Measurements from ENCODE around the gene CMSS1.

CMSS1 gene

DNA sequence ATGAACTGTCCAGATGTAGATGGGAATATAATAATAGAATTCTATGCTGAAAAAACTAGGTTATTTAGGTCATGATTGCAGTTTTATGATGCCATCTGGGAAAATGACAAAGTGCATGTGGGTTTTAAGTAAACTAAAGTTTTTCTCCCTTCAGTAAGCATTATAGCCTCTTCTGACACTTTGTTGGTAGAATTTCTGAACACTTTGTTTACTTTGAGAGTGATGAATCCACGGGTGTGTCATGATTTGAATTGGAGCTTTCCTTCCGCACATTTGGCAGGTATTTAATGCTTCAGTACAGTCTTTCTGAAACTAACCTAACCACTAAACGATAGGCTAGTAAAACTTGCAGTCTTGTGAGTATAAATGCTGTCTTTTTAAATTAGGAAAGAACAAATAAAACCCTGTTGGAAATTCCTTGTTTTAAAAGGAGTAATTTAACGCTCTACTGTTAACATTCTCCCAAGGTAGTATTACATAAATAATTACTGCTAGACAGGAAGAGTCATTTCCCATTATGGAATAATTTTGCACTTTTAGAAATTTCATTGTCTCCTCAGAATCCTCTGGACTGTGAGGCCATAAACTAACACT, 289.7 kb downstream of the CMSS1 start:
- peak; percentile 4 for DNase-seq (ENCODE audit: low spot score)

GRCh38 chr3:100108464-100109079, 290.9 kb downstream of the CMSS1 start:
- DNase-seq (ENCODE audit: low spot score): no peak

GRCh38 chr3:100110162-100110561, 292.5 kb downstream of the CMSS1 start:
- no peak for DNase-seq (ENCODE audit: low spot score)

GRCh38 chr3:100111728-100112127, 294.1 kb downstream of the CMSS1 start:
- DNase-seq (ENCODE audit: low spot score): no peak

DNA sequence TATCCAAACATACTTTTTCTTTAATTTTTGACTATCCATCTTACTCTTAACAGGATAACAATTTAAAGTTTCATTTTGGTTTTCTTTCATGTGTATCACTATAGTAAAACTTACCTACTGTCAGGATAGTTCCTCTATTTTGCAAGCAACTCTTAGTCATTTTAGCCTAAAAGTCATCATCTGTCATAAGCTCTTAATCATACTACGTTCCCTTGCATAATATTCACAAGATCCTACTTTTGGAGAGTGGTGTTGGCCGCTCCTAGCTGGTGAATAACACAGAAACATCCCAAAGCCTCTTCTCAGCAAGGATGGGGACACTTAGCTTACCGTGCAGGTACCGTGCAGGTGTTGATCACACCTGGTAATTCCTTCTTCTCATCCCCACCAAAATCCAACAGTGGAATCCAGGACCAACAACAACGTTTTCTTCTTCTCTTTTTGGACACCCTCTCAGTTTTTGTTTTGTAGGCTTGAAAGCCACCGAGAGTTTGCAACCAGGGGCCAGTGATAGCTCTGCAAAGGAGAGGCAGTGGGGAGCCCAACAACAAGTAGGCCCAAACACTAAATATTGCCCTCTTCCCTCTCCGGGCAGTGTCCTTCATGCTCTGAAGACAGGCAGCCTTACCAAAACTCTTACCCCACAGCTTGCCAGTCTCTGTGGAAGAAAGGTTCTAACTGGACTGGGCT, 296.2 kb downstream of the CMSS1 start:
- DNase-seq (ENCODE audit: low spot score): no peak

- no peak for DNase-seq (ENCODE audit: low spot score)
Measured at GRCh38 chr3:100114413-100115030, 296.9 kb downstream of the CMSS1 start, which contains the start of gene FILIP1L. Gene FILIP1L (minus strand): TSS chr3:100114501.

DNA sequence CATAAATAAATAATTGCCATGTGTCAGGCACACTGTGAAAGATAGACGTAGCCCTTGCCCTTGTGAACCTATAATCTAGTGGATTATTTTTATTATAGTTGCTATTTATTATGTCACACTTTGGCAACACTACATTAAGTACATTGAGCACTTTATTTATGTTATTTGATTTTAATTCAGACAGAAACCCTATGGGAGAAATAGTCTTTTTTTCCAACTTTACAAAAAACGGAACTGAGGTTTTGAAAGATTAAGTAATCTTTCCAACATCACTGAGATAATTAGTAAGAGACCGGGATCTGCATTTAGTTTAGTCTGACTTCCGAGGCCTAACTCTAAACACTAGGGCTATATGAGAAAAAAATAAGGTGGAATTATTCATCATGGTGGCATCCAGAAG, 299.4 kb downstream of the CMSS1 start:
- no peak for DNase-seq (ENCODE audit: low spot score)

DNA sequence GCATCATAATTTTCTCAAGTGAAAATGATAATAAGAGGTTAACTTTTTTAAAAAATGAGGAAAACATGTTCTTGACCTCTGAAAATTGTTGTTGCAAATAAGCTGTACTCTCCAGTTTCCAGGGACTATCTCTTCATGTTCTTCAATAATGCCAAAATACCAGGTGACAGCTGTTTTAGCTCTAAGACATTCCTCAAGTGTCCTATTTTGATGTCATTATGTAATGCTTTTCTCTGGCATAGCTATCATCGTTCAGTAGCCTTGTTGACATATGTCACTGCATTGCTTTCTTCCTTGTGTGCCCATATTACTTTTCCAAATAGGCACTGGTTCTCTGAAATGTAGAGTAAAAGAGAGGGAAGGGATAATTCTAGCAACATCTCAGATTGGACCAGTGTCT, 302.4 kb downstream of the CMSS1 start:
- DNase-seq (ENCODE audit: low spot score): no peak

GRCh38 chr3:100120693-100121092, 303.0 kb downstream of the CMSS1 start:
- no peak for DNase-seq (ENCODE audit: low spot score)

DNA sequence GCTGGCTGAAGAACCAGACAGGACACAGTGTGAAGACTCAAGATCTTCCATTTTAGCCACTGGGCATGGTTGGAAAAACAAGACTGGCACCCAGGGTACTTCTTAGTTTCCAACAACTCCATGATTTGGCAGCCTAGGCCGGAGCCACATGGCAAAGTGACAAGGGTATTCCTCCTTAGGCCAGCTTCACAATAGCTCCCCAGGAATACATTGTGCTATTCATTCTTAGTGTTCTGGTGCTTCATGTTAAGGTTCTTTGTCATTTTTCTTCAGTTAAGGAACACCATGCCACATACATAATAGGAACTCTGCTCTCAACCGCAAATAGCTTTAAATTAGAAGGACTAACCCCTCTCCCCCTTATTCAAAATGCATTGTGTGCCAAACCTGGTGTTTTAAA, 304.7 kb downstream of the CMSS1 start:
- DNase-seq (ENCODE audit: low spot score): no peak

DNA sequence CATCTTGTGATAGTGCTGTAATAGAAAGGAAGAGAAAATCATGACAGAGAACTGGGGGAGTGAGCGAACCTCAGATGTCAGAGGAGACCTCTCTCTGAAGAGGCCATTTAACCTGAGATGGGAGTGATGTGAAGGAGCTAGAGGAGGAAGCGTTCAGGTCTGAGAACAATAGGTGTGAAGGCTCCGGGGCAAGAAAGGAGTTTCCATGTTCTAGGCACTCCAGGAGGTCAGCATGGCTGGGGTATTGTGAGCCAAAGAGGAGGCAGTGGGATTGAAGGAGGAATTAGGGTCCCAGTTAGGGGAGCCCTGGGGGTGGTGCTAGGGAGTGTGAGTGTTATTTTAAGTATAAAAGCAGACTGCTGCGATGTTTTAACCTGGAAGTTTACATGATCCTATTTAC, 305.4 kb downstream of the CMSS1 start:
- no peak for DNase-seq (ENCODE audit: low spot score)

DNA sequence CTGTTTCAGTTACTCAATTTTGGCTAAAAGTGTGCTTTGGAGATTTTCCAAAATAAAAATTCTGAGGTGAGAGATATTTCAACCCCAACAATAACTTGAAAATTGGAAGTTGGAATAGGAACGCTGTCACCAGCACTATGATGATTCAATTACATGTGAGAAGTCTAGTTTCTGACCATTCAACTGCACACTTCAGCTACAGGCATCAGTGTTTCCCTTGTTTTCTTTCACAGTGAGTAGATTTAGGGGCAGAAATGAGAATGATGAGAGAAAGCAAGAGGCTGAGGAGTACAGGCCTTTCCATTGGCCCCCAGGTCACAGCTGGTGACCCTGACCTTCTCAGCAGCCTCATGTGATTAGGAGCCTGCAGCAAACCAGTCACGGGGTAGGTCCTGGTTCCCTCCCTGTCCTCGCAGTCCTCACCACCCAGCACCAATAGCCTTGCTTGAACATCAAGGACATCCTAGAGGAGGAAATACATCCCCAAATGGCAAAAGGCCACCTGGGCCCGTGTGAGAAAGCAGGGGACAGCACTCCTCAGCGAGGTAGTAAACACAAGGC, 306.6 kb downstream of the CMSS1 start:
- DNase-seq (ENCODE audit: low spot score): no peak

- DNase-seq (ENCODE audit: low spot score): no peak
Measured at GRCh38 chr3:100125161-100125938, 307.7 kb downstream of the CMSS1 start.

DNA sequence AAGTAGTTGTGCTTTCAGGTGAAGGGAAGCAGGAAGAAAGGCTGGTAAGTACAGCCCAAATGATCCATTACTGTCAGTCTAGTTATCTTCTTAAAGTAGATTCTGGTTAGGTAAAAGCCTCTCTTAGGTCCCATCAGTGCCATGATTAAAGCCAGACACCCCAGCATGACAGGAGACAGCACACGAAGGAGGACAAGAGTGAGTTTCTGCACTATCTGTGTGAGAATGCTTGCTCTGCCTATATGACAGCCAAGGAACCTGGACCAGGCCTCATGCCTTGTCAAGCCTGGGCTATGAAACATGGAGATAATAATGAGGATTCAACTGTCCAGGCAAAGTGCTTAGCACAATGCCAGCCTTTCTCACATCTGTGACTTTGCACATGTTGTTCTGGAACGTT, 310.1 kb downstream of the CMSS1 start:
- DNase-seq (ENCODE audit: low spot score): no peak

DNA sequence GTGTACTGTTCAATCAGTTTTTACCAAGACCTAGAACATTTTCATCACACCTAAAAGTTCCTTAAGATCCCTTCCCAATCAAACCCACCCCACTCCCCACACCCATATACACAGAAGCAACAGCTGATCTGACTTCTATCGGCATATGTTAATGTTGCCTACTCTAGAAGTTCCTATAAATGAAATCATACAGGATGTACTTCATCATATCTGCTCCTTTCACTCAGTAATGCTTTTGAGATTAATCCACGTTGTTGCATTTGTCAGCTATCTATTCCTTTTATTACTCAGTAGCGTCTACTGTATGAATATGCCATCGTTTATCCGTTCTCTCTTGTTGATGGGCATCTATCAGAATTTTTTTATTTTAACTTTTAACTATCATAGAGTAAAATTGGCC, 310.9 kb downstream of the CMSS1 start:
- no peak for DNase-seq (ENCODE audit: low spot score)

DNA sequence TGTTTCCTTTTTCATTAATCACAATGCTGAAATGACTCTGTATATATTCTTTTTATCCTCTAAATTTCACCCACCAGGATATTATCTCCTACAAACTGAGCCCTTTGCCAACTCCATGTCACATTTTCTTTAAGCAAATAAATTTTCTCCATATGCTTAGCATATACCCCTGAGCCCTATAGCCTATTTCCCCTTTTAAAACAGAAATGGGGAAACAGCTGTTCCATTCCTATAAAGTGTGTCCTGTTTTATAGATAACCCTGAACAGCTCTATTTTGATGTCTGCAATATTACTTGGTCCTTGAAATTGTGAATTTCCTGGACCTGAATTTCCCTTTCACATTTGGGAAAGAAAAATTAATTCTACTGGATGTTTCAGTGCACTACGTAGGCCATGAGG, 312.3 kb downstream of the CMSS1 start:
- no peak for DNase-seq (ENCODE audit: low spot score)

DNA sequence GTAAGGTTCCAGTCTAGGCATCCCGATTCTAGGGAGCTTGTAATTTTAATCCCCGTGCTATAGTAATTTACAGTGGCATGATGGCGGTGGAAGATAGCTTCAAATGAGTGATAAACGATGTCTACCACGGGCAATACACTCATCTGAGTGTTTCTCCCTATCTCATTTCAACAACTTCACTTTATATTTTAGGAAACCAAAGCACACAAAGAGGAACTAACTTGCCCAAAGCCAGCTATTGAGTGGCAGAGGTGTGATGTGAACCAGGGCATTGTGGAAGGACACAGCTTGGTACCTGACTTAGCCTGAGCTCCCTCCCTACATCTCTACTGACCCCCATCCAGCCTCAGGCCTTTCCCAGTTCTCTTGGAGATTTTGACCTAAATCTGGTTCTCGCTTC, 313.6 kb downstream of the CMSS1 start:
- DNase-seq (ENCODE audit: low spot score): no peak

- no peak for DNase-seq (ENCODE audit: low spot score)
Measured at GRCh38 chr3:100136921-100137320, 319.3 kb downstream of the CMSS1 start.

DNA sequence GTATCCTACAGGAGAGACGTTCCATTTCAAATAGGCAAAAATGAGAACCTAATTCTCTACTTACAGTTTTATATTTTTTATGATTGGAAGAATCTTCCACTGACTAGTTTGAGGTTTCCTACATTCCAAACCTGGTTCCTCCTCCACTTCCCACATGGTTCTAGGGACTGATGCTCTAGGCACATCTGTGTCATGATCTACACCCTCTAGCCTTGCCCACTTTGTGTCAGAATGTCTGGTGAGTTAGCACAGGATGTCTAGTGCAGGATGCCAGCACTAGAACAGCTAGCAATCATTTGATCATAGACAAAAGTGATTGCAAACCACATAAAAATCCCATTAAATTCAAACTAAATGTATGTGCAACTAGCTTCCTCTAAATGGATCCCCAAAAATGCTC, 323.3 kb downstream of the CMSS1 start:
- DNase-seq (ENCODE audit: low spot score): no peak

DNA sequence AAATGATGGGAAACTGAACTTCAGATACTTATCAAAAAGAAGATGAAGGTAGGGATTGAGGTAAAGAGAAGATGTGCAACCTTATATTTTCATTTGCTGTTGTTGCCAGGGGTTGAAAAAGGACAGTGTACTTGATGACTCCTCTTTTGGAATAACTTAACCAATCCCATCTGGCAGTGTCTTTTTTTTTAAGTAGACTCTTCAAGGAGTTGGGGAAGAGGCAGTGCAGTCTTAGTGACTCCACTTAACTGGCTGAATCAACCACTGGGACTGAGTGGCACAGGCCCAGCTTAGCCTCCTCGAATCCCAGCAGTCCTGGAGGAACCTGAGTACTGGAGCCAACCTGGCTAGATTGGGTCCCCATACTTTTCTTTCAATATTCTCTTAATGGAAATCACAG, 323.9 kb downstream of the CMSS1 start:
- DNase-seq (ENCODE audit: low spot score): no peak

DNA sequence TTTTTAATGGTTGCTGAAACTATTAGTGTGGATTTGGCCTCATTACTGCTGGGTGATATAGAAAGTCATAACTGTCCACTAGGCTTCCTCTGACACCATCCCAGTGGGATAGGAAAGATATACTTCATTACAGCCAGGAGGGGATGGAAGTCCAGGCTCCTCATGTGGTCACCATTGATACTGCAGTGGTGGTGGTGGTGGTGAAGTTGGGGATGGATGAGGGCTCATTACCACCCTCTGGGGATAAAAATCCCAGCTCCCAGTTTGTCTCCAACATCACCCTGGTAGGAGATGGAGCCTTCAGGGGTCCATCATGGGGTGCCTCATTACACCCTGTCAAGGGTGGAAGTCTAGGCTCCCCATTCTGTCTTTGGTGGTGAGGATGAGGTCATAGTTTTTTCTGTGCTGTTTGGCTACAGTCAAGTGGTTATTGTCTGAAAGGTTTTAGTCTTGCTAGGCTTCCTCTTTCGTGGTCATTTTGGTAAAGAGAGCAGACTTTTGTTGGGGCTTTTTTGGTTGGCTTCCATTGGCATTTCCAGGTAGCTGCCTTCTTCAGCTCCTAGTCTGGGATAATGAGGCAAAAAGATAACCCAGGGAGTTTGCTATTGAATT, 326.7 kb downstream of the CMSS1 start:
- DNase-seq (ENCODE audit: low spot score): no peak

DNA sequence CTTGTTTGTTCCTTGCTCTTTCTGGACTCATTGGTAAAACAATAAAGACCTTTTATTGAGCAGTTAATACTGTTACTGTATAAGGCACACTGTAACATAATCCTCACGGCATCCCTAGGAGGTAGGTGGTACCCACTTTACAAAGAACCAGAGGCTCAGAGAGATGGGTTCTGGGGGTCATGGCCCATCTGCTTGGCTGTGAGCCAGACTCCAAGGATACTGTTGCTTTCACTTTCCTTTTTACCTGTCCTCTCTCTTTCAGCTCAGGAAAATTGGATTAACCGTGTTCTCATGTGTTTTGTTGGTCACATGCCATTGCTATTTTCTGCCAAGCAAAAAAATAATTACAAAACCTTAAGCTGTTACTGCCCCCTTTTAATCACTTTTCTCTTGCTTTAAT, 331.5 kb downstream of the CMSS1 start:
- DNase-seq (ENCODE audit: low spot score): no peak

All from SW480 (cell line).